GM10266 (cell line): ENCODE results near the gene SCLY.

Experiments
- DNase-seq: peaks from one replicate; pipeline ENCODE4 v3.0.0; 2012; ENCODE audit errors: extremely low spot score
- TF ChIP-seq, protein P1 (sequence below): IDR thresholded peaks from 2 replicates; pipeline ENCODE4 v1.5.1; 2012; ENCODE audit warnings: mild to moderate bottlenecking, low read depth; ENCODE audit not compliant: control insufficient read depth, insufficient read depth; ENCODE audit errors: missing control alignments

SCLY gene

DNA sequence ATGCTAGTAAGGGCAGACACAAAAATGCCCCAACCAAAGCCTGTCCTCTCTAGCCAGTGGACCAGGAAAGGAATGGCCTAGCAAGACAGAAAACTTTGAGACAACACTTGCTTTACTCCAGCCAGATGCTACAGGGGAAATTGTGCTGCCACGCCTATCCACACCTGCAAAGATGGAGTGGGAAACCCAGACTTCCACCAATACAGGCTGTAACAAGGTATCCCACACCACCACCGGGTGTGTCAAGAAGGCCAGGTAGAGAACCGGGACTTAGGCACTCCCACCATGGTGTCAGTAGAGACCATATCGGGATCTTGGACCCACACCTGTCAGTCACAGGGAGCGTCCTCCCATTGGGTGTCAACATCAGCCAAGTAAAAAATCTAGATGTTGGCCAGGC lies 23.1 kb downstream of the SCLY start:
- TF ChIP-seq, protein P1, sequence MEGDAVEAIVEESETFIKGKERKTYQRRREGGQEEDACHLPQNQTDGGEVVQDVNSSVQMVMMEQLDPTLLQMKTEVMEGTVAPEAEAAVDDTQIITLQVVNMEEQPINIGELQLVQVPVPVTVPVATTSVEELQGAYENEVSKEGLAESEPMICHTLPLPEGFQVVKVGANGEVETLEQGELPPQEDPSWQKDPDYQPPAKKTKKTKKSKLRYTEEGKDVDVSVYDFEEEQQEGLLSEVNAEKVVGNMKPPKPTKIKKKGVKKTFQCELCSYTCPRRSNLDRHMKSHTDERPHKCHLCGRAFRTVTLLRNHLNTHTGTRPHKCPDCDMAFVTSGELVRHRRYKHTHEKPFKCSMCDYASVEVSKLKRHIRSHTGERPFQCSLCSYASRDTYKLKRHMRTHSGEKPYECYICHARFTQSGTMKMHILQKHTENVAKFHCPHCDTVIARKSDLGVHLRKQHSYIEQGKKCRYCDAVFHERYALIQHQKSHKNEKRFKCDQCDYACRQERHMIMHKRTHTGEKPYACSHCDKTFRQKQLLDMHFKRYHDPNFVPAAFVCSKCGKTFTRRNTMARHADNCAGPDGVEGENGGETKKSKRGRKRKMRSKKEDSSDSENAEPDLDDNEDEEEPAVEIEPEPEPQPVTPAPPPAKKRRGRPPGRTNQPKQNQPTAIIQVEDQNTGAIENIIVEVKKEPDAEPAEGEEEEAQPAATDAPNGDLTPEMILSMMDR = no peak
- no peak for DNase-seq

DNA sequence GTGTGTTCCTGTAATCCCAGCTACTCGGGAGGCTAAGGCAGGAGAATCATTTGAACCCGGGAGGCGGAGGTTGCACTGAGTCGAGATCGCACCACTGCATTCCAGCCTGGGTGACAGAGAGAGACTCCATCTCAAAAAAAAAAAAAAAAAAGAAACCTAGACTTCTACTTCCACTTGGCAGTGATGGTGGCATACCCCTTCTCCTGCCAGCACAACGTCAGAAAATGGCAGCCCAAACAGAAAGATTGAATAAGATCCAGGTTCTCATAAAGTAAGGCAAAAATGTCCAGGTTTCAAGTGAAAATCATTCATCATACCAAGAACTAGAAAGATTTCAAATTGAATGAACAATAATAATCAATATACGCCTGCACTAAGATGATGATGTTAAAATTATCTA lies 24.0 kb downstream of the SCLY start:
- DNase-seq = no peak
- TF ChIP-seq, protein P1 = no peak

DNA sequence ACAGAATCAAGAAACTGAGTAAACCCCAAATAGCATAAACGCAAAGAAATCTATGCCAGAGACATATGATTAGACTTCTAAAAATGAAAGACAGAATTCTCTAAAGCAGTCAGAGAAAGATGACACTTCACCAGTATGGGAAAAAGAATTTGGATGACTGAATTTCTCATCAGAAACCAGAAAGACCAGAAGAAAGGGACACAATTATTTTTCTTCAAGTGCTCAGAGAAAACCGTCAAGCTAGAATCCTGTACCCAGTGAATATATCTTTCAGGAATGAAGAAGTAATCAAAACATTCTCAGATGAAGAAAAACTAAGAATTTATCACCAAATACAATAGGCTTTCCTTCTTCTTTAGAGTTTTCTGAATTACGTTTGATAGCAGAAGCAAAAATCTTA lies 25.1 kb downstream of the SCLY start:
- TF ChIP-seq, protein P1 = no peak
- no peak for DNase-seq

DNA sequence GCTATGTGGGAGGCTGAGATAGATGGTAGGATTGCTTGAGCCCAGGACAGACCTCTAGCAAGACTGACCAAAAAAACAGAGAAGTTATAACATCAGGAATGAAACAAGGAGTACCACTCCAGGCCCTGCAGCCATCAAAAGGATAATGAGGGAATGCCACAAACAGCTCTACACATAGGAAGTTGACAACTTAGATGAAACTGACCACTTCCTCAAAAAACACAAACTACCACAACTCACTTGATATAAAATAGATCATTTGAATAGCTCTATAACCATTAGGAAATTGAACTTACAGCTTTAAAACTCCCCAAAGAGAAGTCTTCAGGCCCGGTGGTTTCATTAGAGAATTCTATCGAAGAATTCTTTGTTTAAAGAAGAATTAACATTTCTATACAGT lies 26.4 kb downstream of the SCLY start:
- TF ChIP-seq, protein P1 = no peak
- no peak for DNase-seq

DNA sequence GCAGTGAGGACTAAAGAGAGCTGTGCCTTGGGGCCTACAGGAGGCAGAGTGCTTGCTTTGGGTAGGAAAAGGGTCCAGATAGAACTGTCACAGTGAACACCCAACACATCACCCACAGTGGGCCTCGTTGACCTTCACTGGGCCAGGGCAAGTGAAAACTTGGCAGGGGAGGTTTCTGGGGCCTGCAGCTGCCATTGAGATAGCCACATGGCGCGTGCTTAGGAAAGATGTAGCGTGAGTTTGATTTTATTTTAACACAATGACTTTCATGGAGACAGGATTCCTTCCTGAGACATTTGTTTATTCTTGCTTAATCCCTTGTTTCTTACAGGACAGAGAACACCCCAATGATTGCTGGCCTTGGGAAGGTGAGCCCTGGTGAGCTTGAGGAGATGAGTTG lies 30.1 kb downstream of the SCLY start:
- TF ChIP-seq, protein P1 = no peak
- no peak for DNase-seq

DNA sequence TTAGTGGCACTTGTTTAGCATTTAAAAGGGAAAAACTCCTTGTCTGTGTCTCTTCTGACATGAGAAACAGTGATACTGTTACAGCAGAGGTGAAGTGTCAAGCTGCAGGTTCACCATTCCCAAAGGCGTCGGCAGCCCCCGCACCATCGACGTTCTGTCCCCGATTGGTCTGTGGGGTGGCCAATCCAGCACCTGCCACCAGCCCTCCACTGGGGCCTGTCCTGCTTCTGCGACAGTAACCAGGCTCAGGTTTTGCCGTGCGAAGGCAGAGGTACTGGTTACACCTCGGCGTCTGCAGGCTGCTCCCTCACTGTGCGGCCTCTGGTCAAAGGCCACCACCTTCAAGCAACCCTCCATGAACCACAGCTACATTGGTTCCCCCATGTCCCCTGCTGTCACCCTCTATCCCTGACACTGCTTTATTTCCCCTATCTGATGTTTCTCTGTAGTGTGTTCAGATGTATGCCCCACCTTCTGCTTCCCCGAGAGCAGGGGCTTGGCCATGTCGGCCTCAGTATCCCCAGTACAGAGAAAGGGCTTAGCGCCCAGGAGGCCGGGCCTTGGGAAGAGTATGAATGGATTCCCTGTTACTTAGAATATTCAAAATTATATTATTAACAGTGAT lies 30.7 kb downstream of the SCLY start:
- TF ChIP-seq, protein P1 = no peak

DNA sequence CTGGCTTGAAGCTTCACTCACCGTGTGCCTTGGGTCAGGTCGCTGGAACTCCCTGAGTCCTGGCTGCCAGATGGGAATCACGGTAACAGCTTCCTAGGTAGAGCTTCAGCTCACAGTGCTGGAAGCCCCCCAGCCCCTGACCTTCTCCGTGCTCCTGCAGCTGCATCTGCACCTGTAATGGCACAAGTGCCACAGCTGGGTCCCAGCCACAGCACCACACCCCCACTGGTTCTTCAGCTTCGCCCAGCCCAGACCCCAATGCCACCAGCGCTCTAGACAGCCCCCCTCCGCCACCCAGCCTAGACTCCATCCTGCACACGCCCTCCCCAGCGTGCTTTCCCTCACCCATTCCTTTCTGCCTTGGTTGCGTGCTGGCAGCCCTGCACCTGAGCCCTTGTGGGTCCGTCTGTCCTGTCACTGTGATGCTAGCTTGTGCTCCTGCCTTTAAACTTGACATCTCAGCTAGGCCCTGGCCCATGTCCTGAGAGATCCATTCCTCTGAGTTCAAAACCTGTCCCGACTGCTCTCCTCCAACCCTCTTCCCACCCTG lies 31.8 kb downstream of the SCLY start:
- TF ChIP-seq, protein P1 = no peak
- no peak for DNase-seq

More for the DNA sequence above, 30.7 kb downstream of the SCLY start:
- no peak for DNase-seq
